Ascending aorta (tissue), 2 donors: ENCODE results near the gene XYLT1. TPM values are rescaled to one million over a fixed set of nuclear protein-coding genes. Genes with fewer than 3 reads are reported as not detected.

Experiments used
- DNase-seq, 2 donors: peaks; one replicate each; pipeline ENCODE4 v3.0.0-alpha.2; 2019; ENCODE audit warnings: low spot score in 2 of 2
- H3K27ac ChIP-seq, 2 donors: fragments of 200-600 bp; sonication (generic); one replicate each; pipeline ENCODE4 v1.5.1; 2016 to 2017; ENCODE audit warnings: mild to moderate bottlenecking in 1 of 2
- H3K27me3 ChIP-seq: fragments of 200-600 bp; sonication (generic); one replicate; pipeline ENCODE4 v1.5.1; 2017
- H3K36me3 ChIP-seq, 2 donors: fragments of 200-600 bp; sonication (generic); one replicate each; pipeline ENCODE4 v1.5.1; 2016
- H3K4me1 ChIP-seq, 2 donors: fragments of 200-600 bp; sonication (generic); one replicate each; pipeline ENCODE4 v1.5.1; 2016 to 2017; ENCODE audit warnings: mild to moderate bottlenecking in 1 of 2
- H3K4me3 ChIP-seq, 2 donors: fragments of 200-600 bp; sonication (generic); one replicate each; pipeline ENCODE4 v1.5.1; 2016 to 2017; ENCODE audit warnings: mild to moderate bottlenecking in 1 of 2
- H3K9me3 ChIP-seq, 2 donors: fragments of 200-600 bp; sonication (generic); one replicate each; pipeline ENCODE4 v1.5.1; 2016
- intact Hi-C: fragments of 100-400 bp; cut with DNase I; formaldehyde crosslinking; loops from one replicate; pipeline ENCODE4 v1.15.1; 2023
- total RNA-seq: library from RNA; depleted of rRNA; stranded (reverse); fragments of >200 nt; gene quantifications from one replicate; pipeline ENCODE4 v1.1.0, GENCODE V29; 2016
- TF ChIP-seq, protein P1 (sequence below), 3 experiments: fragments of 200-600 bp in 2 of 3; fragments of 450-650 bp in 1 of 3; sonication (generic) in 2 of 3; IDR thresholded peaks; one replicate each; pipeline ENCODE4 v1.5.1; 2016 to 2019; ENCODE audit warnings: antibody characterized with exemption in 3 of 3, mild to moderate bottlenecking in 1 of 3, moderate library complexity in 1 of 3

The XYLT1 gene
- total RNA-seq, 1 donor from 2014 or later, result 6.7 TPM

DNA sequence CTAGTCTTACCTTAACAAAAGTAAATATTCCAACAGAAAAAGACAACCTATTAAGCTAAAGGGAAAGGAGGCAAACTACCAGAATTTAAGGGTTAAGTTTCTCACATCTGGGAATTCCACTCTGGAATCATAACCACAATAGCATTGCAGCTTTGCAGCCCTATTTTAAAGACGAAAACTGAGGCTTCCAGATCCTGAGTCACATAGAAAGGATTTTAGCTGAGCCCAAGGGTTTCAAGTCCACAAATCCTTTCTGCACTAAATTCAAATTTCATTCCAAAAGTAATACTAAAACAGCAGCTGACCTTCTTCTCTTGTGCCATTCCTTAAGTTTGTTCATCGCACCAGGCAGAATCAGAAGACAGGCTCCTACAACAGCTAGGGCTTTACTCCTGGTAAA is 17.8 kb downstream of the XYLT1 start:
- no peak overlapping the region for H3K4me3 ChIP-seq
- no peaks in the 10 kb centered on the region for H3K27me3 ChIP-seq
- H3K9me3 ChIP-seq, result no peaks in the 10 kb centered on the region
- no peaks in the 10 kb centered on the region for H3K36me3 ChIP-seq
- no peak overlapping the region for H3K27ac ChIP-seq
- no peak for DNase-seq
- no peaks in the 10 kb centered on the region for H3K4me1 ChIP-seq
- intact Hi-C loops, result no loop called here
- TF ChIP-seq, protein P1, sequence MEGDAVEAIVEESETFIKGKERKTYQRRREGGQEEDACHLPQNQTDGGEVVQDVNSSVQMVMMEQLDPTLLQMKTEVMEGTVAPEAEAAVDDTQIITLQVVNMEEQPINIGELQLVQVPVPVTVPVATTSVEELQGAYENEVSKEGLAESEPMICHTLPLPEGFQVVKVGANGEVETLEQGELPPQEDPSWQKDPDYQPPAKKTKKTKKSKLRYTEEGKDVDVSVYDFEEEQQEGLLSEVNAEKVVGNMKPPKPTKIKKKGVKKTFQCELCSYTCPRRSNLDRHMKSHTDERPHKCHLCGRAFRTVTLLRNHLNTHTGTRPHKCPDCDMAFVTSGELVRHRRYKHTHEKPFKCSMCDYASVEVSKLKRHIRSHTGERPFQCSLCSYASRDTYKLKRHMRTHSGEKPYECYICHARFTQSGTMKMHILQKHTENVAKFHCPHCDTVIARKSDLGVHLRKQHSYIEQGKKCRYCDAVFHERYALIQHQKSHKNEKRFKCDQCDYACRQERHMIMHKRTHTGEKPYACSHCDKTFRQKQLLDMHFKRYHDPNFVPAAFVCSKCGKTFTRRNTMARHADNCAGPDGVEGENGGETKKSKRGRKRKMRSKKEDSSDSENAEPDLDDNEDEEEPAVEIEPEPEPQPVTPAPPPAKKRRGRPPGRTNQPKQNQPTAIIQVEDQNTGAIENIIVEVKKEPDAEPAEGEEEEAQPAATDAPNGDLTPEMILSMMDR (IDR thresholded peaks at IDR 0.05), result no peak

DNA sequence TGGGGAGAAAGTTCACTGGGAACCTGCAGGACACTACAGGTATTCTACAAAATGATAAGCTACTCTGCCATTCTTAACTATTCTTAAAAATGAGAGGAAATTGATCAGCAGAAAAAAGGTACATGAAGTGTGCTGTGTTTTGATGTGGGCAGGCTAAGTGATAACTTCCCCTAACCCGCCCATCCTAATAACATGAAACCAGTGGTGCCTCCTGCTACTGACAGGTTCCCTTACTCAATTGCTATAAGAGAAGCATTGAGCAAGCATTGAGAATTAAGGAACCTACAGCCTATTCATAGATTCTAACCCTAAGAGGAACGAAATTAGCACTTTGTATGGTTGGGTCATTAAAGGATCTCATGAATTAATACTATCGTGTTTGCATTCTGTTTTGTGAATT is 18.9 kb downstream of the XYLT1 start:
- intact Hi-C loops, result no loop called here

DNA sequence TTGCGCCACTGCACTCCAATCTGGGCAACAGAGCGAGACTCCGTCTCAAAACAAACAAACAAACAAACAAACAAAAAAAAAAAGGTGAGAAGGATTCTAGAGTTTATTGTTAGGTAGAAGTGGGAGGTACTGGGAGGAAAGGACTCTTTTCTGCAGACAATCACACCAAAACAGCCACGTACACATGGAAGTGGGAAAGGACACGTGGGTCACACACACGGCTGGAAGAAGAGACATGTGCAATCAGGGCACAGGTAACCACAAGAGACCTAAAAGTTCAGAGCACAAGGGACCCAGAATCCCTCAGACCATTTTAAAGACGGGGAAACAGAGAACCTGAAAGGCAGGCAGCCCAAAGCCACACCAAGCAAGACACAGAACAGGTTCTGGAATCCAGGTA is 20.5 kb downstream of the XYLT1 start:
- H3K9me3 ChIP-seq, result no peaks in the 10 kb centered on the region
- H3K4me3 ChIP-seq, result no peak overlapping the region
- H3K27me3 ChIP-seq, result no peaks in the 10 kb centered on the region
- TF ChIP-seq, protein P1 (IDR thresholded peaks at IDR 0.05), result no peak
- no peak overlapping the region for H3K27ac ChIP-seq
- no peak for DNase-seq
- intact Hi-C loops, result no loop called here
- H3K36me3 ChIP-seq, result no peaks in the 10 kb centered on the region
- no peaks in the 10 kb centered on the region for H3K4me1 ChIP-seq

More for the DNA sequence above, 18.9 kb downstream of the XYLT1 start:
- no peak overlapping the region for H3K4me3 ChIP-seq
- no peaks in the 10 kb centered on the region for H3K27me3 ChIP-seq
- no peaks in the 10 kb centered on the region for H3K4me1 ChIP-seq
- H3K36me3 ChIP-seq, result no peaks in the 10 kb centered on the region
- TF ChIP-seq, protein P1 (IDR thresholded peaks at IDR 0.05), result no peak
- no peak for DNase-seq
- H3K27ac ChIP-seq, result no peak overlapping the region
- no peaks in the 10 kb centered on the region for H3K9me3 ChIP-seq

DNA sequence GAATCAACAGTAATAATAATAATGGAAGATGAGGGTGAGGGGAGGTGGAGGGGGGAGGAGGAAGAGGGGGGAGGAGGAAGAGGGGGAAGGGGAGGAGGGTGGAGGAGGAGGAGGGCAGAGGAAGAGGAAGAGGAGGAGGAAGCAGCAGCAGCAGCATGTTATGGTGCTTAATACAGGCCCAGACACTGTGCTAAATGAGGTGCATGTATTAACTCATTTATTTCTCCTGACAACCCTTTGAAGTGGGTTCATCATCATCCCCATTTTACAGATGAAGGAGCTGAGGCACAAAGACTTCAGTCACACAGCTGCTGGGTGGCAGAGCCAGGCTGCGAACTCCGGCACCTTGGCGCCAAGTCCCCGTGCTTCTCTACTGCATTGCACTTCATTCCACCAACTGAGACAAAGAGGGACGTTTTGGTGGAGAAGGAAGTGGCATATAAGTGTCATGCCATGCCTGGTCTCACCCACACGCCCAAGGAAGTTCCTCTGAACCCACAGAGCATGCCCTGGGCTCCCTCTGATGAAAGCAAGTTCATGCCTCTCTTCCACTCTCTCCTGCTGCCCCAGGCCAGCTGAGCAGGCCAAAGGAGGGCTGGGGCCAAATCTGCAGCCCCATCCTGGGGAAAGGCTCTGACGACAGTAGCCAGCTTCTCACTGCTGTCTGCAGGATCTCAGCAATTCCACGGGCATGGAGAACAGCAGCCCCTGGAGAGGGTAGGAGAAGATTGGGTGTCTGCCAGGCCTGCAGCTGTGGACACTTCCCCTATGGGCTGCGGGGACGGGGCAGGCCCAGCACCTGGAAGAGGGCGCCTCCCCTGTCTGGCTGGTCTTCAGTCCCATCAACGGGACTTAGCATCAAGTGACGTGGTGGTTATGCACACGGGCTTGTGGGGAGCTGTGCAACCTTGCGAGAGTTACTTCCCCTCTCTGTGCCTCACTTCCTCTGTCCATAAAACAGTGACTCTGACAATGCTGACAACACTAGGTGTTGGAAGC is 21.8 kb downstream of the XYLT1 start:
- H3K36me3 ChIP-seq, result no peaks in the 10 kb centered on the region
- no peaks in the 10 kb centered on the region for H3K9me3 ChIP-seq
- TF ChIP-seq, protein P1 (IDR thresholded peaks at IDR 0.05), result no peak
- no peaks in the 10 kb centered on the region for H3K4me1 ChIP-seq
- H3K27me3 ChIP-seq, result no peaks in the 10 kb centered on the region
- intact Hi-C loops, result no loop called here
- no peak for DNase-seq
- H3K4me3 ChIP-seq, result no peak overlapping the region
- no peak overlapping the region for H3K27ac ChIP-seq

DNA sequence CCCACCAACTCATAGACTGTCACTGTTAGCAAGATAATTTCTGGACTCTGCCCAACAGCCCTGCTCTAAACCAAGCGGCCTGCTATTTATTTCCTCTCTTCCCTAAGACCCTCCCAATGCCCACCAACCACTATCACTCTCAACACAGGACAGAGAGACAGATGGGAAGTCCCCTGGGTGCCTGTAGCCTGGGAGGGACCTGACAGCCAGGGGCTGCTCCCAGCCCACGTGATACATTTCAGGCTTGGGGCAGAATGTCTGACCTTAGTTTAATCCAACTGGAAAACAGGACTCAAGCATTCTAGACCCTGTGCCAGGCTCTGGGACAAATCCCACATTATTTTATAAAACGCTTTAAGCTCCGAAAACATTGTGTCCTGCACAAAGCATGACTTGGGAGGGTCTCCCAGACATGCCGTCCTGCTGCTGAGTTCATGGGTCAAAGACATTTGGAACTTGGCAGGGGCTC is 23.6 kb downstream of the XYLT1 start:
- Histone ChIP-seq H3K36me3 (no peaks in the 10 kb centered on the region), H3K9me3 (no peaks in the 10 kb centered on the region), H3K4me3 (no peak overlapping the region), H3K4me1 (no peaks in the 10 kb centered on the region), H3K27ac (no peak overlapping the region), H3K27me3 (no peaks in the 10 kb centered on the region)
- no peak for DNase-seq
- TF ChIP-seq, protein P1 (IDR thresholded peaks at IDR 0.05), result no peak
- intact Hi-C loops, result no loop called here
